HepG2 (cell line): ENCODE measurements around the gene ABHD1. TPM values are rescaled to one million over a fixed set of nuclear protein-coding genes. Genes with fewer than 3 reads are reported as not detected.

Source experiments
- ATAC-seq: fragments of 200-7000 bp; cut with Tn5 transposase; 3 replicates; pipeline ENCODE4 v1.9.1; 2020; ENCODE audit warnings: mild to moderate bottlenecking, moderate library complexity
- BruUV-seq: library from RNA; stranded (reverse); fragments of 400-500 nt; replicated peaks from 2 replicates; lab custom pipeline; 2021; lab: Mats Ljungman, UMichigan
- CTCF ChIA-PET: fragments of 300-600 bp; formaldehyde crosslinking; extraction: SDS; loops from one replicate; lab custom pipeline; 2021; ENCODE audit warnings: low total read pairs, inconsistent platforms, low intra/inter-chr PET ratio; lab: Yijun Ruan, JAX
- POLR2A ChIA-PET: fragments of 350-600 bp; sonication (Branson Sonifier 250); formaldehyde crosslinking; loops from one replicate; lab custom pipeline; 2020; ENCODE audit warnings: antibody characterized with exemption, inconsistent platforms; lab: Yijun Ruan, JAX
- DNase-seq: peaks from one replicate; pipeline ENCODE4 v3.0.0-alpha.2; 2015; ENCODE audit warnings: low spot score
- FAIRE-seq: peaks from 3 replicates; lab custom pipeline; 2011; peaks lifted over from hg19 to GRCh38; lab: Jason Lieb, UNC
- H2AFZ ChIP-seq: one replicate; pipeline ENCODE4 v1.6.1; 2011; ENCODE audit warnings: low read length, inconsistent platforms
- H3K27ac ChIP-seq: fragments of 300-600 bp; 3 replicates; pipeline ENCODE4 v1.8.0; 2011; ENCODE audit warnings: mixed run types, mild to moderate bottlenecking, mixed read lengths, low read length, inconsistent platforms; ENCODE audit not compliant: insufficient read depth; ENCODE audit errors: extremely low read length
- H3K27me3 ChIP-seq, 2 experiments: fragments of 200-600 bp in 1 of 2; 2 replicates in 1 of 2; 3 replicates in 1 of 2; pipeline versions ENCODE4 v1.6.0 to v1.8.0; 2011; ENCODE audit warnings: low read length in 2 of 2, mild to moderate bottlenecking in 2 of 2, moderate library complexity in 2 of 2, inconsistent platforms in 1 of 2; ENCODE audit not compliant: insufficient read depth in 2 of 2, control insufficient read depth in 1 of 2
- H3K36me3 ChIP-seq, 2 experiments: fragments of 200-600 bp in 1 of 2; replicated peaks in 1 of 2; 2 replicates in 1 of 2; 3 replicates in 1 of 2; pipeline versions ENCODE4 v1.5.1 to v1.8.0; 2011; ENCODE audit warnings: low read length in 2 of 2, inconsistent platforms in 1 of 2; ENCODE audit not compliant: insufficient read depth in 2 of 2, control insufficient read depth in 1 of 2
- H3K4me1 ChIP-seq: 2 replicates; pipeline ENCODE4 v1.5.1; 2012; ENCODE audit warnings: low read length, inconsistent platforms; ENCODE audit not compliant: insufficient read depth
- H3K4me2 ChIP-seq: 2 replicates; pipeline ENCODE4 v1.6.0; 2011; ENCODE audit warnings: low read depth, low read length, inconsistent platforms
- H3K4me3 ChIP-seq, 3 experiments: fragments of 200-600 bp in 1 of 3; sonication (generic), shearing (Covaris generic) in 1 of 3; replicated peaks in 1 of 3; 2 replicates each; pipeline ENCODE4 v1.5.1; 2011 to 2016; ENCODE audit warnings: low read length in 3 of 3, inconsistent platforms in 2 of 3, low read depth in 2 of 3, mild to moderate bottlenecking in 2 of 3, control low read depth in 1 of 3, mixed read lengths in 1 of 3; ENCODE audit not compliant: insufficient read depth in 1 of 3
- H3K79me2 ChIP-seq: one replicate; pipeline ENCODE4 v1.6.1; 2011; ENCODE audit warnings: low read length, inconsistent platforms; ENCODE audit not compliant: insufficient read depth
- H3K9ac ChIP-seq: 2 replicates; pipeline ENCODE4 v1.6.0; 2011; ENCODE audit warnings: mild to moderate bottlenecking, low read depth, low read length, inconsistent platforms; ENCODE audit not compliant: insufficient read depth
- H3K9me3 ChIP-seq: 2 replicates; pipeline ENCODE4 v1.5.1; 2012; ENCODE audit warnings: mild to moderate bottlenecking, low read length
- H4K20me1 ChIP-seq: 2 replicates; pipeline ENCODE4 v1.6.0; 2011; ENCODE audit warnings: inconsistent platforms, mild to moderate bottlenecking, low read length, moderate library complexity; ENCODE audit not compliant: insufficient read depth
- DNMT3B ChIP-seq: conservative IDR thresholded peaks from 2 replicates; pipeline ENCODE4 v1.6.1; 2016; ENCODE audit warnings: missing biosample characterization, control low read depth
- DPF2 ChIP-seq: sonication (generic); formaldehyde crosslinking; IDR thresholded peaks from 2 replicates; pipeline ENCODE4 v1.4.0; 2020; ENCODE audit warnings: mild to moderate bottlenecking, low read depth, missing genetic modification reagents, borderline replicate concordance
- KDM5A ChIP-seq: fragments of 200-600 bp; sonication (generic); IDR thresholded peaks from 2 replicates; pipeline ENCODE4 v1.7.0; 2018; ENCODE audit warnings: antibody characterized with exemption, mild to moderate bottlenecking, low read length, borderline replicate concordance
- NBN ChIP-seq: fragments of 450-650 bp; conservative IDR thresholded peaks from 2 replicates; pipeline ENCODE4 v1.6.1; 2017
- NFE2L2 ChIP-seq: fragments of 150-350 bp; IDR thresholded peaks from 2 replicates; pipeline ENCODE4 v1.6.1; 2014; ENCODE audit warnings: low read length
- RARA ChIP-seq: IDR thresholded peaks from 2 replicates; pipeline ENCODE4 v1.6.1; 2016; ENCODE audit warnings: missing genetic modification reagents, missing compliant biosample characterization
- RBAK ChIP-seq: sonication (generic); formaldehyde crosslinking; IDR thresholded peaks from 2 replicates; pipeline ENCODE4 v1.5.1; 2020; ENCODE audit warnings: mild to moderate bottlenecking, missing genetic modification reagents
- RBFOX2 ChIP-seq: fragments of 200-400 bp; formaldehyde crosslinking; IDR thresholded peaks from 2 replicates; pipeline ENCODE4 v1.6.1; 2017; ENCODE audit warnings: low read depth, mild to moderate bottlenecking, low read length
- THAP11 ChIP-seq: IDR thresholded peaks from 2 replicates; pipeline ENCODE4 v1.6.1; 2016; ENCODE audit warnings: missing biosample characterization, missing genetic modification reagents
- WIZ ChIP-seq: sonication (generic); formaldehyde crosslinking; IDR thresholded peaks from 2 replicates; pipeline ENCODE4 v1.5.1; 2020; ENCODE audit warnings: mild to moderate bottlenecking, missing genetic modification reagents
- ZNF7 ChIP-seq: IDR thresholded peaks from 2 replicates; pipeline ENCODE4 v1.6.1; 2016; ENCODE audit warnings: missing biosample characterization, missing genetic modification reagents
- ZNF816 ChIP-seq: sonication (generic); formaldehyde crosslinking; IDR thresholded peaks from 2 replicates; pipeline ENCODE4 v1.8.0; 2022; ENCODE audit warnings: missing genetic modification reagents, mild to moderate bottlenecking, borderline replicate concordance
- WGBS: methylation state at CpG from one replicate; pipeline ENCODE4 v1.1.6; 2017; ENCODE audit warnings: low lambda C conversion rate; 5-methylcytosine and 5-hydroxymethylcytosine counted together
- in situ Hi-C: cut with HindIII; loops from 2 replicates; pipeline ENCODE4 v1.10.0; 2017; ENCODE audit warnings: low pct_unique_long_range_greater_than_20kb; ENCODE audit not compliant: extremely low pct_ligation_motif_present
- intact Hi-C: fragments of 100-400 bp; cut with micrococcal nuclease; formaldehyde crosslinking; loops from one replicate; pipeline ENCODE4 v1.10.0; 2022; ENCODE audit not compliant: unreplicated experiment
- polyA plus RNA-seq, 8 experiments: library from polyadenylated mRNA; depleted of rRNA in 3 of 8; stranded (reverse) in 7 of 8; unstranded in 1 of 8; fragments of >200 nt; fragmentation: Illumina TruSeq in 4 of 8; extraction: Trizol in 4 of 8; gene quantifications; 2 replicates each; pipeline versions ENCODE4 v1.2.1 to v1.2.3, GENCODE V29; 2011 to 2016; ENCODE audit warnings: low read depth in 4 of 8, missing spikeins in 1 of 8, mixed read lengths in 1 of 8; ENCODE audit not compliant: insufficient read depth in 1 of 8
- total RNA-seq, 5 experiments: library from RNA; depleted of rRNA; stranded (reverse); fragments of >200 nt; fragmentation: Illumina TruSeq; extraction: Trizol; gene quantifications; 2 replicates each; pipeline ENCODE4 v1.2.3, GENCODE V29; 2016; ENCODE audit warnings: low read depth in 1 of 5
- TF ChIP-seq, protein P1 (sequence below): sonication (generic); formaldehyde crosslinking; IDR thresholded peaks from 2 replicates; pipeline ENCODE4 v1.4.0; 2020; ENCODE audit warnings: missing genetic modification reagents, mild to moderate bottlenecking, borderline replicate concordance
- TF ChIP-seq, protein P2 (sequence below): sonication (generic); formaldehyde crosslinking; IDR thresholded peaks from 2 replicates; pipeline ENCODE4 v1.5.0; 2020; ENCODE audit warnings: missing genetic modification reagents
- TF ChIP-seq, protein P3 (sequence below): IDR thresholded peaks from 2 replicates; pipeline ENCODE4 v1.4.0; 2020; ENCODE audit warnings: mild to moderate bottlenecking, missing genetic modification reagents
- TF ChIP-seq, protein P4 (sequence below): sonication (generic); formaldehyde crosslinking; IDR thresholded peaks from 2 replicates; pipeline ENCODE4 v1.5.0; 2020; ENCODE audit warnings: mild to moderate bottlenecking, missing genetic modification reagents, moderate library complexity
- TF ChIP-seq, protein P5 (sequence below): IDR thresholded peaks from 2 replicates; pipeline ENCODE4 v1.6.1; 2016; ENCODE audit warnings: mild to moderate bottlenecking

Gene ABHD1
- total and polyA plus RNA-seq, 2 of the 13 experiments (the other 11 are each of a cell fraction or from before 2014, with no cell fraction given) = 0.04 to 0.81 TPM

DNA sequence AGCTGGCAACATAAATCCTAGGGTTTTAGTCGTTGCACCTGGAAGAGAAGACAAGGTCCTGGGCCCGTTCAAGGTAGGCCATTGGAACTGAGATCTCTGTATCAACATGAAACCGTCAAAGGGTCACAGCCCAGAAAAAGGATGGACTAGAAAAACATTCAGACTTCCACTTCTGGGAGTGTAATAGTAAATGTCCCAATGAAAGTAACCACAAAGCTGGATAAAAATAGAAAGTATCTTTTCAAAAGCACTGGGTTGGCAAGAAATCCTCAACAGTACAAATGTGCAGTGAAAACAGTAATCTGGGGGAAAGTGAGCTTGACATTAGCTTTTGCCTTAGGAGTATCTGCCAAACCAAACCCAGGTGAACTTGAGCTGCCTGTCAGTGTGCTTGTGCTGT, 17.6 kb upstream of the ABHD1 start:
- DNase-seq (no peak), FAIRE-seq (no peak), ATAC-seq (no peak)
- Histone ChIP-seq H3K79me2 (no peaks in the 10 kb centered on the region), H3K36me3 (no peaks in the 10 kb centered on the region; a peak in 1 of 5 replicates), H3K27ac (no peak overlapping the region), H3K9me3 (no peaks in the 10 kb centered on the region), H3K9ac (no peak overlapping the region), H3K4me3 (no peak overlapping the region), H2AFZ (no peak overlapping the region), H3K4me2 (no peak overlapping the region), H4K20me1 (no peaks in the 10 kb centered on the region), H3K27me3 (no peaks in the 10 kb centered on the region), H3K4me1 (no peaks in the 10 kb centered on the region)
- WGBS = 64% methylated on average over 3 of the region's 3 CpGs
- ChIA-PET CTCF (no interaction called here), POLR2A (interaction anchor here (1.0 to 1.9 kb wide), 2 partner anchors 12 to 19 kb away, joined by 3 to 6 read pairs; partner anchors contain the start of gene KHK)
- in situ Hi-C loops (no loop called here), intact Hi-C loops (no loop called here)
- no TSS peak for BruUV-seq
- TF ChIP-seq NFE2L2 (no peak), ZNF7 (CRISPR knock-in tag) (no peak), DPF2 (CRISPR knock-in tag) (no peak), DNMT3B (no peak), KDM5A (no peak), WIZ (CRISPR knock-in tag) (no peak), RBAK (no peak), NBN (no peak), RARA (CRISPR knock-in tag) (no peak), ZNF816 (CRISPR knock-in tag) (no peak), RBFOX2 (no peak), THAP11 (CRISPR knock-in tag) (no peak)
- TF ChIP-seq, protein P1, sequence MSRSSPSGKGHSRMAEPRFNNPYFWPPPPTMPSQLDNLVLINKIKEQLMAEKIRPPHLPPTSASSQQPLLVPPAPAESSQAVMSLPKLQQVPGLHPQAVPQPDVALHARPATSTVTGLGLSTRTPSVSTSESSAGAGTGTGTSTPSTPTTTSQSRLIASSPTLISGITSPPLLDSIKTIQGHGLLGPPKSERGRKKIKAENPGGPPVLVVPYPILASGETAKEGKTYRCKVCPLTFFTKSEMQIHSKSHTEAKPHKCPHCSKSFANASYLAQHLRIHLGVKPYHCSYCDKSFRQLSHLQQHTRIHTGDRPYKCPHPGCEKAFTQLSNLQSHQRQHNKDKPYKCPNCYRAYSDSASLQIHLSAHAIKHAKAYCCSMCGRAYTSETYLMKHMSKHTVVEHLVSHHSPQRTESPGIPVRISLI (CRISPR knock-in tag) = no peak
- TF ChIP-seq, protein P2, sequence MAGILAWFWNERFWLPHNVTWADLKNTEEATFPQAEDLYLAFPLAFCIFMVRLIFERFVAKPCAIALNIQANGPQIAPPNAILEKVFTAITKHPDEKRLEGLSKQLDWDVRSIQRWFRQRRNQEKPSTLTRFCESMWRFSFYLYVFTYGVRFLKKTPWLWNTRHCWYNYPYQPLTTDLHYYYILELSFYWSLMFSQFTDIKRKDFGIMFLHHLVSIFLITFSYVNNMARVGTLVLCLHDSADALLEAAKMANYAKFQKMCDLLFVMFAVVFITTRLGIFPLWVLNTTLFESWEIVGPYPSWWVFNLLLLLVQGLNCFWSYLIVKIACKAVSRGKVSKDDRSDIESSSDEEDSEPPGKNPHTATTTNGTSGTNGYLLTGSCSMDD (CRISPR knock-in tag) = no peak
- TF ChIP-seq, protein P3, sequence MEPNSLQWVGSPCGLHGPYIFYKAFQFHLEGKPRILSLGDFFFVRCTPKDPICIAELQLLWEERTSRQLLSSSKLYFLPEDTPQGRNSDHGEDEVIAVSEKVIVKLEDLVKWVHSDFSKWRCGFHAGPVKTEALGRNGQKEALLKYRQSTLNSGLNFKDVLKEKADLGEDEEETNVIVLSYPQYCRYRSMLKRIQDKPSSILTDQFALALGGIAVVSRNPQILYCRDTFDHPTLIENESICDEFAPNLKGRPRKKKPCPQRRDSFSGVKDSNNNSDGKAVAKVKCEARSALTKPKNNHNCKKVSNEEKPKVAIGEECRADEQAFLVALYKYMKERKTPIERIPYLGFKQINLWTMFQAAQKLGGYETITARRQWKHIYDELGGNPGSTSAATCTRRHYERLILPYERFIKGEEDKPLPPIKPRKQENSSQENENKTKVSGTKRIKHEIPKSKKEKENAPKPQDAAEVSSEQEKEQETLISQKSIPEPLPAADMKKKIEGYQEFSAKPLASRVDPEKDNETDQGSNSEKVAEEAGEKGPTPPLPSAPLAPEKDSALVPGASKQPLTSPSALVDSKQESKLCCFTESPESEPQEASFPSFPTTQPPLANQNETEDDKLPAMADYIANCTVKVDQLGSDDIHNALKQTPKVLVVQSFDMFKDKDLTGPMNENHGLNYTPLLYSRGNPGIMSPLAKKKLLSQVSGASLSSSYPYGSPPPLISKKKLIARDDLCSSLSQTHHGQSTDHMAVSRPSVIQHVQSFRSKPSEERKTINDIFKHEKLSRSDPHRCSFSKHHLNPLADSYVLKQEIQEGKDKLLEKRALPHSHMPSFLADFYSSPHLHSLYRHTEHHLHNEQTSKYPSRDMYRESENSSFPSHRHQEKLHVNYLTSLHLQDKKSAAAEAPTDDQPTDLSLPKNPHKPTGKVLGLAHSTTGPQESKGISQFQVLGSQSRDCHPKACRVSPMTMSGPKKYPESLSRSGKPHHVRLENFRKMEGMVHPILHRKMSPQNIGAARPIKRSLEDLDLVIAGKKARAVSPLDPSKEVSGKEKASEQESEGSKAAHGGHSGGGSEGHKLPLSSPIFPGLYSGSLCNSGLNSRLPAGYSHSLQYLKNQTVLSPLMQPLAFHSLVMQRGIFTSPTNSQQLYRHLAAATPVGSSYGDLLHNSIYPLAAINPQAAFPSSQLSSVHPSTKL (CRISPR knock-in tag) = no peak
- TF ChIP-seq, protein P4, sequence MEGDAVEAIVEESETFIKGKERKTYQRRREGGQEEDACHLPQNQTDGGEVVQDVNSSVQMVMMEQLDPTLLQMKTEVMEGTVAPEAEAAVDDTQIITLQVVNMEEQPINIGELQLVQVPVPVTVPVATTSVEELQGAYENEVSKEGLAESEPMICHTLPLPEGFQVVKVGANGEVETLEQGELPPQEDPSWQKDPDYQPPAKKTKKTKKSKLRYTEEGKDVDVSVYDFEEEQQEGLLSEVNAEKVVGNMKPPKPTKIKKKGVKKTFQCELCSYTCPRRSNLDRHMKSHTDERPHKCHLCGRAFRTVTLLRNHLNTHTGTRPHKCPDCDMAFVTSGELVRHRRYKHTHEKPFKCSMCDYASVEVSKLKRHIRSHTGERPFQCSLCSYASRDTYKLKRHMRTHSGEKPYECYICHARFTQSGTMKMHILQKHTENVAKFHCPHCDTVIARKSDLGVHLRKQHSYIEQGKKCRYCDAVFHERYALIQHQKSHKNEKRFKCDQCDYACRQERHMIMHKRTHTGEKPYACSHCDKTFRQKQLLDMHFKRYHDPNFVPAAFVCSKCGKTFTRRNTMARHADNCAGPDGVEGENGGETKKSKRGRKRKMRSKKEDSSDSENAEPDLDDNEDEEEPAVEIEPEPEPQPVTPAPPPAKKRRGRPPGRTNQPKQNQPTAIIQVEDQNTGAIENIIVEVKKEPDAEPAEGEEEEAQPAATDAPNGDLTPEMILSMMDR (CRISPR knock-in tag) = no peak
- TF ChIP-seq, protein P5, sequence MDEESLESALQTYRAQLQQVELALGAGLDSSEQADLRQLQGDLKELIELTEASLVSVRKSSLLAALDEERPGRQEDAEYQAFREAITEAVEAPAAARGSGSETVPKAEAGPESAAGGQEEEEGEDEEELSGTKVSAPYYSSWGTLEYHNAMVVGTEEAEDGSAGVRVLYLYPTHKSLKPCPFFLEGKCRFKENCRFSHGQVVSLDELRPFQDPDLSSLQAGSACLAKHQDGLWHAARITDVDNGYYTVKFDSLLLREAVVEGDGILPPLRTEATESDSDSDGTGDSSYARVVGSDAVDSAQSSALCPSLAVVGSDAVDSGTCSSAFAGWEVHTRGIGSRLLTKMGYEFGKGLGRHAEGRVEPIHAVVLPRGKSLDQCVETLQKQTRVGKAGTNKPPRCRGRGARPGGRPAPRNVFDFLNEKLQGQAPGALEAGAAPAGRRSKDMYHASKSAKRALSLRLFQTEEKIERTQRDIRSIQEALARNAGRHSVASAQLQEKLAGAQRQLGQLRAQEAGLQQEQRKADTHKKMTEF (CRISPR knock-in tag) = no peak
